HG02852 (cell line): ENCODE measurements around the gene ZNF12.
"Not testable (repeated sequence)": the region's sequence is repeated elsewhere in the genome, so short reads cannot be mapped to it uniquely, and the experiment has no call there.

Experiments
- ATAC-seq: cut with Tn5 transposase; IDR thresholded peaks from one replicate; pipeline ENCODE4 v1.9.1; 2021; ENCODE audit warnings: mild to moderate bottlenecking, moderate library complexity; ENCODE audit not compliant: unreplicated experiment

ZNF12 gene

DNA sequence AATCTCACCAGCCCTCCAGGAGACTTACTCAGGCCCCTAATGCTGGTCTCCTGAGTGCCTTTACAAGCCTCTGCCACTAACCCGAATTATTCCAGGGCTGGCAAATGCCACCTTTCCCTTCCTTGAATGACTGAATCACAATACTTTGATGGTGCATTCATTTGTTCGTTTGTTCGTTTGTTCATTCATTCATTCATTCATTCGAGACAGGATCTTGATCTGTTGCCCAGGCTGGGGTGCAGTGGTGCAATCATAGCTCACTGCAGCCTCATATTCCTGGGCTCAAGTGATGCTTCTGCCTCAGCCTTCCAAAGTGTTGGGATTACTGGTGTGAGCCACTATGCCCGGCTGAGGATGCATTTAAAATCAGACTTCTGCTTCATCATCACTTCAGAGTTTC lies 6.0 kb downstream of the ZNF12 start:
- no peak for ATAC-seq

DNA sequence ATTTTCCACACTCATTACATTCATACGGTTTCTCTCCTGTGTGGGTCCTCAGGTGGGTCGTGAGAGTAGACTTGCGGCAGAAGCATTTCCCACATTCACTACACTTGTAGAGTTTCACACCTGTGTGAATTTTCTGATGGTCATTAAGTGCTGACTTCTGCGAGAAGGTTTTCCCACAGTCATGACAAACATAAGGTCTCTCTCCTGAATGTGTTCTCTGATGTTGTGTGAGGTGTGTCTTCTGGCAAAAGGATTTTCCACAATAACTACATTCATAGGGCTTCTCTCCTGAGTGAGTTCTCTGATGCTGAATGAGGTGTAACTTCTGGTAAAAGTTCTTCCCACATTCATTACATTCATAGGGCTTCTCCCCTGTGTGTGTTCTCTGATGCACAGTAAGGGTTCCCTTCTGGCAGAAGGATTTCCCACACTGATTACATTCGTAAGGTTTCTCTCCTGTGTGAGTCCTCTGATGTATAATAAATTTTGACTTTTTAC lies 15.1 kb downstream of the ZNF12 start:
- no peak for ATAC-seq

DNA sequence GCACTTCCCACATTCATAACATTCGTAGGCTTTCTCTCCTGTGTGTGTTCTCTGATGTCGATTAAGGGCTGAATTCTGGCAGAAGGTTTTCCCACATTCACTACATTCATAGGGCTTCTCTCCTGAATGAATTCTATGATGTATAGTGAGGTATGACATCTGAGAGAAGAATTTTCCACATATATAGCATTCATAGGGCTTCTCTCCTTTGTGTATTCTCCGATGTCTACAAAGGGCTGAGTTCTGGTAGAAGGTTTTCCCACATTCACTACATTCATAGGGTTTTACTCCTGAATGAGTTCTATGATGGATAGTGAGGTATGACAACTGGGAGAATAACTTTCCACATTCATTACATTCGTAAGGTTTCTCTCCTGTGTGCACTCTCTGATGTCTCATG lies 15.6 kb downstream of the ZNF12 start:
- no peak for ATAC-seq

DNA sequence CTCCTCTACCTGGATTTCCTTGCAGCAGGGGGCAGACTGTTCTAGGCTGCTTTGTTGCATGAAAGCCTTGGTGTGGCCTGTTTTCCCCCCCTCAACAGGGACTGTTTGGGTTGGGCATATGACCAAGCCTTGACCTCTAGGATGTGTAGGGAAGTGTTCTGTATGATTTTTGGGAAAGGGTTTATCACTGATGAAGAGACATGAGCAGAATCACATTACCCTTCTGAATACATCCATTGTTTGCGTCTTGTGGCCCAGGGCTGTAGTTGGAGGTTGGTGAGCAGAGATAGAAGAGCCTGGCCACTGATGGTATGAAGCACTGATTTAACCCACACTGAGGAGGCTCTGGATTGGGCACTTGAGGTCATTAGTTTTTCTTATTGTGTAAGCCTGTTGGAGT lies 26.6 kb downstream of the ZNF12 start:
- ATAC-seq, result no peak

DNA sequence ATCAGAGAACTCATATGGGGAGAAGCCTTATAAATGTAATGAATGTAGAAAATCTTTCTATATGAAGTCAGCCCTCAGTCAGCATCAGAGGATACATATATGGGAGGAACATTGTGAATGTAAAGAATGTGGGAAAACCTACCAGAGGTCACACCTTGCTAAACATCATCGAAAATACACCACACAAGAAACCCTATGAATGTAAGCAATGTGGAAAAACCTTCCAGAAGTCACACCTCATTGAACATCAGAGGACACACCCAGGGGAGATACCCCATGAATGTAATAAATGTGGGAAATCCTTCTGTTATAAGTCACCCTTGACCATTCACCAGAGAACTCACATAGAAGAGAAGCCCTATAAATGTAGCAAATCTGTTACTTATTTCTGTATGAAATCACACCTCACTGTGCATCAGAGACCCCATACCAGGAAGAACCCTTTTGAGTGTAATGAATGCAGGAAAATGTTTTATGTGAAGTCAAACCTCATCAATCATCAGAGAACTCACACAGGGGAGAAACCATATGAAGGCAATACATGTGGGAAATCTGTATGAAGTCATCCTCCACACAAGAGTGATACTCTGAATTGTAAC lies 30.8 kb downstream of the ZNF12 start:
- ATAC-seq, result no peak

DNA sequence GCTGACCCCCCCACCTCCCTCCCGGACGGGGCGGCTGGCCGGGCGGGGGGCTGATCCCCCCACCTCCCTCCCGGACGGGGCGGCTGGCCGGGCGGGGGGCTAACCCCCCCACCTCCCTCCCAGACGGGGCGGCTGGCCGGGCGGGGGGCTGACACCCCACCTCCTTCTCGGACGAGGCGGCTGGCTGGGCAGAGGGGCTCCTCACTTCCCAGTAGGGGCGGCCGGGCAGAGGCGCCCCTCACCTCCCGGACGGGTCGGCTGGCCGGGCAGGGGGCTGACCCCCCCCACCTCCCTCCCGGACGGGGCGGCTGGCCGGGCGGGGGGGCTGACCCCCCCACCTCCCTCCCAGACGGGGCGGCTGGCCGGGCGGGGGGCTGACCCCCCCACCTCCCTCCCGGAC lies 35.9 kb downstream of the ZNF12 start:
- ATAC-seq, result not testable (repeated sequence)

DNA sequence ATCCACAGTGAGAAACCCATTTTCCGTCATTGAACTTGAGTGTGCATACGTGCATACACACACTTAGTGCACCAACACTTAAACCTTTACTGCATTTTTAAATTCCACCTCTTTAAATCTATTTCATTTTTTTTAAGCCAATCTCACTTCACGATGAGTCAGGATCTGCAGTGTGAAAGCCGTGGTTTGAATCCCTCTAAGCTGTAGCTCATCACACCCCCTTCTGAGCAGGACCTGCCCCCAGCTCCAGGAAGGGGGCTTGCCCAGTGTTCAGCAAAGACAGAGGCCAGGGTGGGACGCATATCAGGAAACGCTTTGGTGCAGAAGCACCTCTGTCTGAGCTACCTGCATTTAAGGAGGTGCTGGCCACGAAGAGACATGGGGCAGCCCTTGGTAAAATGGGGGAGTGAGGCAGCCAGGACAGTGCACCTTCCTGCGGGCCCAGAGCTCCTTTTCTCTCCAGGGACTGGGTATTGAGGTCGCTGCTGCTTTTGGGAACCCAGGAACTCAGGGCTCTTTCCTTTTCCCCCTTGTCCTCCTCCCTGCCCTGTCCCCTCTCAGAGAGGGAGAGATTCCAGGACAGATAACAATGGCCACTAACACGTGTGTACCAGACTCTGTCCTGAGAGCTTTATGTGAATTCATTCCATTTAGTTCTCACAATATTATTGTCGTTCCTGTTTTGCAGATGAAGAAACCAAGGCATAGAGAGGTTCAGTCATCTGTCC lies 48.0 kb downstream of the ZNF12 start:
- no peak for ATAC-seq

DNA sequence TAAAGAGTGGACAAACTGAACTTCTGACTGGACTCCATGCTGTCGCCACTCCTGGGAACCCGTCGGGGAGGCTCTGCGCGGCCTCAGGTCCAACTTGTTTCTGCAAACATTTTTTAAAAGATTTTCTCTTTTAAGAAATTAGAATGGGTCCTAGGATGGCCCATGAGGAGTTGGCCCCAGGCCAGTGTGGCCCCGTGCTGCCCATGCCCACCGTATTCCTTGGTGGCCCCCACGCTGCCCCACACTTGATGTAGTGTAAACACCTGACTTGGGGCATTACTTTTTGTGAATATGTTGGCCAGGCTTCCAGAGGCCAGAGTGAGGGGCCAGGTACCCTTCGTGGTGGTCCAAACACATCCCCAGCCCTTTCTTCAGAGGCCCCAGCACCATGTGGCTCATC lies 50.3 kb downstream of the ZNF12 start:
- ATAC-seq, result no peak

DNA sequence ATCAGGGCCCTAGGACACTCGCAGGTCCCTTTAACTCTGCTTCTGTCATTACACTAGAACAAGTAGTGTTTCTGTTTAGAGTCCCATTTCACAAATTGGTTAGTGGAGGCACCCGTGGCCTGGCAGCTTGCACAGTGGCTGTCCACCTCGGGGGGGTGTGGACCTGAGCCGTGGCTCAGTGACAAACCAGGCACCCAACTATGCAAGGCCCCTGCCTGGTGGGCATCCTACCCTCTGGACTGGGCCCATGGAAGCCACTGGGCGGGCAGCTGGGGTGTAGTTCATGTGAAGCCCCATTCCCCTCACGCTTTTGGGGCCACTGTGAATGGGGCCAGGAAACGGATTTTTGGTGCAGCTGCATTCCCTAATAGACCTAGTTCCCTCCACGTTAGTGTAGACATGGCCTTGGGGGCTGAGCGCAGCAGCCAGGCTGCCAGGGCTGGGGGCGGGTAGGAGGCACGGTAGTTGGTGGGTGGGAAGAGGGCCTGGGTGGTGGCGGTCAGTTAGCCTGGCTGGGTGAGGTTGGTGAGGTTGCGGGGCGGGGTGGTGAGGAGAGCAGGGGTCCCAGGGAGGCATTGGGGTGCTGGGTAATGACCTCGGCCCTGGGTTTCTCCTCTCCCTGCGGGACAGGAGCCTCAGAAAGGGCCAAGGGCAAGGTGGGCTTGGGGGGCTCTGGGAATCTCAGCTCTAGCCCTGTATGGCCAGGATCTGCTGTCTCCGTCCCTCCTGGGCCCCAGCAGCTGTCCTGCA lies 50.9 kb downstream of the ZNF12 start:
- ATAC-seq, result no peak

DNA sequence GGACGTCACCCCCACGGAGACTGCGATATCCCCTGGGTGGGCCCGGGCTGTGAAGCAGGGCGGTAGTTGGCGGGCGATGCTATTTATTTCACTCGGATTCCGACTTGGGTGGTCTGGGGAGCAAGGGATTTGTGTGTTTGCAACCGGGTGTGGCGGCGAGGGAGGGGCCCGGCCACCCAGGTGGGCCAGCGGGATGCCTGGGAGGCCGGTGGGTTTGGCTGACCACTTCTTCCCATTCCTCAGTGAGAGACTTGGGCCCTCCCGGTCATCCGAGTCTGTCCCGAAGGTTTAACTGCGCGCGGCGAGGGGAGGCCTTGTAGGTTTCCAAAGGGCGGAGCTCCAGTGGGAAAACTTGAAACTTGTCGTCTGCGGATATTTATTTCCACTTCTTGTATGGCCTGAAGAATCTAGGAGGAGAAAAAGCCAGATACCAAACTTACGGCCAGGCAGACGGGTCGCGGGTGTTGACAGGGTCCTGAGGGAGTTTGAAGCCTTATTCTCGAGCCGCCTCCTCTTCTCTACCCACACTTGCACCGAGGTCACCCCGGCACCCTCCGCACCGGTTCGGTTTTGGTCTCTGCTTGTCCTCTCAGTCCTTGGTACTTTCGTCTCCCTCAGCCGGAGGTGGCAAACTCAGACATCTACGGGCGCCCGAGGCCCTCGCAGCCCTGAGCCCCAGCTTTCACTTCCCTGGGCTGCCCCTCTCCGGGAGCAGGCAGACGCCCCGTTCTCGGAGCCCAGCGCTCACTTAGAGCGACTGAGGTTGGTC lies 51.7 kb downstream of the ZNF12 start:
- ATAC-seq, result no peak

DNA sequence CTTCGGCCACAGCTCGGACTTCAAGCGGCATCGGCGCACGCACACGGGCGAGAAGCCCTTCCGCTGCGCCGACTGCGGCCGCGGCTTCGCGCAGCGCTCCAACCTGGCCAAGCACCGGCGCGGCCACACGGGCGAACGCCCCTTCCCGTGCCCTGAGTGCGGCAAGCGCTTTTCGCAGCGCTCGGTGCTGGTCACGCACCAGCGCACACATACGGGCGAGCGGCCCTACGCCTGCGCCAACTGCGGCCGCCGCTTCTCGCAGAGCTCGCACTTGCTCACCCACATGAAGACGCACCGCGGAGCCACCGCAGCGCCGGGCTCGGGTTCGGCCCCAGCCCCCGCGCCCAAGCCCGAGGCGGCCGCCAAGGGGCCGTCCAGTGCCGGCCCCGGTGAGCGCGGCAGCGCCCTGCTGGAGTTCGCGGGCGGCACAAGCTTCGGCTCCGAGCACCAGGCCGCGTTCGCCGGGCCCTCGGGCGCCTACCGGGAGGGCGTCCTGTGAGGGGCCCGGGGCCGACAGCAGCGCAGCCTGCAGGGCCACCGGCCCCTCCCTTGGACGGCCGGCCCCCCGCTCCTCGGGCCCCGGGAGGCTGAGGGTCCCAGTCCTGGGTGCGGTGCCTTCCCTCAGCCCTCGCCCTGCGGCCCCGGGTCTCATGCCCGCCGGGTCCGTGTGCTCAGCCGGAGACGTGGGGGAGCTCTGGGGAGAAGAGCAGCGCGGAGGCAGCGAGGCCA lies 52.5 kb downstream of the ZNF12 start:
- ATAC-seq, result no peak

DNA sequence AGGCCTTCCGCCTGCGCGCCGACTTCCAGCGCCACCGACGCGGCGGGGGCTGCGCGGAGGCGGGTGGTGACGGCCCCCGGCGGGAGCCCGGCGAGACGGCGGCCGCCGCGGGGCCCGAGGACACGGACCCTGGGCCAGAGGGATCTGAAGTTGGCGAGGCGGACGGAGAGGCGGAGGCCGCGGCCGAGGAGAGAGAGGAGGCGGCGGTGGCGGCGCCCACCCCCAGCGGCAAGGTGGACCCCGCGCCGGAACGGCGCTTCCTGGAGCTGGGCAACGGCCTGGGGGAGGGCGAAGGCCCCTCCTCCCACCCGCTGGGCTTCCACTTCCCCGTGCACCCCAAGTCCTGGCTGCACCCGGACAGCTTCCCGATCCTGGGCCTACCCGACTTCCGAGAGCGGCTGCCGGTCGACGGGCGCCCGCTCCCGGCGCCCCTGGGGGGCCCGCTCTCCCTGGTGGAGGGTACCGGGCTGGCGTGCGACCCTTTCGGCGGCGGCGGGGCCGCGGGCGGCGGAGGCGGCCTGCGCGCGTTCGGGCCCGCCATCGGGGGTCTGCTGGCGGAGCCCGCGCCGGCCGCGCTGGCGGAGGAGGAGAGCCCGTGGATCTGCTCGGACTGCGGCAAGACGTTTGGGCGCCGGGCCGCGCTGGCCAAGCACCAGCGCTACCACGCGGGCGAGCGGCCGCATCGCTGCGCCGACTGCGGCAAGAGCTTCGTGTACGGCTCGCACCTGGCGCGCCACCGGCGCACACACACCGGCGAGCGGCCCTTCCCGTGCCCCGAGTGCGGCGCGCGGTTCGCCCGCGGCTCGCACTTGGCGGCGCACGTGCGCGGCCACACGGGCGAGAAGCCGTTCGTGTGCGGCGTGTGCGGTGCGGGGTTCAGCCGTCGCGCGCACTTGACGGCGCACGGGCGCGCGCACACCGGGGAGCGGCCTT lies 53.4 kb downstream of the ZNF12 start:
- no peak for ATAC-seq

DNA sequence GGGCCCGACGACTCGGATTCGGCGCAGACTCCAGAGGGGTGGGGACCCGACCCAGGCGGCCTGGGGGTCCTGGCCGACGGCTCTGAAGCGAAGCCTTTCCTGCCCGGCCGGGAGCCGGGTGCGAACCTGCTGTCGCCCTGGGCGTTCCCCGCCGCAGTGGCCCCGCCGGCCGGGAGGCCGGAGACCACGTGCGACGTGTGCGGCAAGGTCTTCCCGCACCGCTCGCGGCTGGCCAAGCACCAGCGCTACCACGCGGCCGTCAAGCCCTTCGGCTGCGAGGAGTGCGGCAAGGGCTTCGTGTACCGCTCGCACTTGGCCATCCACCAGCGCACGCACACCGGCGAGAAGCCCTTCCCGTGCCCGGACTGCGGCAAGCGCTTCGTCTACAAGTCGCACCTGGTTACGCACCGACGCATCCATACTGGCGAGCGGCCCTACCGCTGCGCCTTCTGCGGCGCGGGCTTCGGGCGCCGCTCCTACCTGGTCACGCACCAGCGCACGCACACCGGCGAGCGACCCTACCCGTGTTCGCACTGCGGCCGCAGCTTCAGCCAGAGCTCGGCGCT lies 54.2 kb downstream of the ZNF12 start:
- no peak for ATAC-seq

DNA sequence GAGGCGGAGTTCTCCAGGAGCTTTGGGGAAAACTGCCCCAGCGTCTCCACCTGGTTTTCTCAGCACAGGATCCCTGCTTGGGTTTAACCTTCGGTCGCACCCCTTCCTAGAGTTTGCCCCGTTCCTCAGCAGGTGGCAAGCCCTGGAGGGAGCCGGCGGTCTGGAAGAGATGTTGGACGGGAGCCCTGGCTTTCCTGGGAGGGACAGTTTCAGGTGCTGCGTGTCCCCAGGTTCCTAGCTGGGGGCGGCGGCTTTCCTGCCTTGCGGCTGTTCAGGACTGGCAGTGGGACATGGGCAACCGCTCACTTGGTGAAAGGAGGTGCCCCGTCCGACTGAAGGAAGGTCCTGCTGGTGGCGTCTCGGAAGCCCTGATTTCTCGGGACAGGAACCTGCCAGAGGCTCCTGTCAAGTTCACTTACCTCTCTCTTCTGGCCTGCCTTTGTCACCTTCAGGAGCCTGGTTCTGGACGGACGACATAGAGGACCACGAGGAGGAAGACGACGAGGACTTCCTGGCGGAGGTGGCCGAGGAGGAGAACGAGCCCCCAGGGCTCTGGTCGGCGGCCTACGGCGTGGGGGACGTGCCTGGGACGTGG lies 54.8 kb downstream of the ZNF12 start:
- ATAC-seq, result no peak

DNA sequence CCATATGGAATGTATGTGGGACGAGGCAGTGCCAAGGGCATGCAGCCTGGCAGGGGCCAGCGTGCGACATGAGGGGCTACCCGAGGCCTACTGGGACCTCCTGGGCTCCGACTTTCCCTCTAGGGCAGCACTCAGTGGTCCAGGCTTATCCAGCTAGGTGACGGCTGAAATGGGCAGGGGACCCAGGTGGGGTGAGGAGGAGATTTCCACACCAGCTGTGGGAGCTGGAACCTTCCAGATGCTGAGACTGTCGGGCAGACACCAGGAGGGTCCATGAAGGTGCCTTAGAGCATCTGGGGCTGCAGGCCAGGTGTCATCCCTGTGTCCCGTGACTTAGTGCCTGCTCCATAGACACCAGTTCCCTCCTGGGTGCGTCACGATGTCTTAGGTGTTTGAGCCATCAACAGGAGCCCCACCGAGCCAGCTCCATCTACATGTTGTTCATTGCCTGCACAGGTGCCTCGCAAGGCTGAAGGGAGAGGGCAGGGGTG lies 56.2 kb downstream of the ZNF12 start:
- ATAC-seq, result no peak

DNA sequence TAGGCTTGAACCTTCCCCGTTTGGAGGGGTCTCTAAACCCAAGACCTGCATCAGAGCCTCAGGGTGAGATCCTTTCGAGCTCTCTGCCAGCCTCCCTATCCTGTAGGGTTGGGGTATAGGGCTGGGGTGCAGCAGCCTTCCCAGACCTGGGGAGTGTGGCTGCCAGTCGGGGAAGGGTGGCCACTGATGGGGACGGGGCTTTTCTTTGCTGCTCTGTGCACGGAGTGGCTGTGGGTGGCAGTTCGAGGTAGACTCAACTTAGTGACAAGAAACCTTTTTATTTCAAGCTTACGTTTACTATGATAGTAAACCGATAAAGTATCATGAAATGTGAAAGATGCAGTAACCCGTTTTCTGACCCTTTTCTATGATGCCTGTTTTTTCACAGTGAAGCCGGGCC lies 56.7 kb downstream of the ZNF12 start:
- no peak for ATAC-seq

DNA sequence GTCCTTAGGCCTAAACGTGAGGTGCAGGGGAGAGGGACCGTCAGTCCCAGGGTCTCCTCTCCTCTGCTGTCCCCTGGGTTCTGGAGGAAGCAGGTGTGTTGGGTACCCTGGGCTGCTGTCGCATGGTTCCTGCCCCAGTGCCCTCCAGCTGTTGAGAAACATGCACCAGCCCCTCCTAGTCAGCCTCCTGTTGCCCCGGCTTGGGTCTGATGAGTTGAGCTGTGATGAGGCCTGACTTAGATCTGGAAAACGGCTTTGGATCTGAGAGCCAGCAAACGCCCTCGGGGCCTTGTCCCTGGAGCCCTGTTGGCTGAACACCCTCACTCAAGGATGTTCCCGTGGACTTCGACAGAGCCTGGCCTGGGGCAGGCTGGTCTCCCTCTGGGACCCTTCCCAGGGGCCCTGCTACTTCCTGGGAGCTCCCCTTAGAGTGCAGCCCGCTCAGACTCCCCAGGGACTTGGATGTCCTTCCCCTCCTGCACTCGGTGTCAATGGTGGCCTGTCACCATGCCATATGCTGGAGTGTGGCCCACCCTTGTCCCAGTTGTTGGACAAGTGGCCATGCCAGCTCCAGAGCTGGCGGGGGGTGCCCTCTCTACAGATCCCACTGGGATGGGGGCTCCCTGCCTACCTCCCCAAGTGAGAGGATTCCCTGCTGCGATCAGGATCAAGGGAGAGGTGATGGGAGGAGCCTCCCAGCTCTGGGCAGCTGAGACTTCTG lies 57.3 kb downstream of the ZNF12 start:
- no peak for ATAC-seq

DNA sequence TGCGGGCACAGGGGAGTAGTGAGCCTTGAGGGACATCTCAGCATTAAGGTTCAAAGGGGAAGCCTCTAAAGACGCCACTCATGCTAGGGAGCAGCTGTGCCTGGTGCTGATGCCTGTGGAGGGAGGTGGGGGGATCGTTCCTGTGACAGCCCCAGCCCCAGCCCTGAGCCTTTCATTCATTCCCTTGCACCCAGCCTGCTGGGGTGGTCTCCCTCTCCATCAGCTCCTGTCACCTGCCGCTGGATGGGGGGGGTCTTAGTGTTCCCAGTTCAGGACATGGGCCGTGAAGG lies 58.0 kb downstream of the ZNF12 start:
- ATAC-seq, result no peak
